ENCODE measurements around the gene KIF13A.
"Not testable (repeated sequence)": the region's sequence is repeated elsewhere in the genome, so short reads cannot be mapped to it uniquely, and the experiment has no call there.

Gene KIF13A

GRCh38 chr6:17900011-17900410, 87.4 kb downstream of the KIF13A start:
- DNase-seq (ENCODE audit: low read depth) = no peak

DNA sequence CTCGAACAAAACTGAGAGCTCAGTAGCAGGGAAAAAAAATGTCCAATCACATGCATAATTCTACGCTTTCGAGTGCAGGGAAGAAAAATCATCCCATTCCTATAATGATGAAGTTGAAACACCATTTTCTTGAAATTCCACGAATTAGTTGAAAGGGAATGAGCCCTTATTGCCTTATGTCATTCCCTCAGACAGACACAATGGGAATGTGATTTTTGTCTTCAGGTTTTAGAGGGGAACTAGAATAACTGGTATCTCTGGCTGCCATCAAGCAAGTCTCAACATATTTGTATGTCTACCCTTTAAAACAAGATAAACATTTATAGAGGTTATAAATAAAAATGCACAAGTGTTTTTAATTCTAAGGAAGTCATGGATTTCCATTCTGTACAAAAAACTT, 87.9 kb downstream of the KIF13A start:
- no peak for DNase-seq (ENCODE audit: low read depth)

DNA sequence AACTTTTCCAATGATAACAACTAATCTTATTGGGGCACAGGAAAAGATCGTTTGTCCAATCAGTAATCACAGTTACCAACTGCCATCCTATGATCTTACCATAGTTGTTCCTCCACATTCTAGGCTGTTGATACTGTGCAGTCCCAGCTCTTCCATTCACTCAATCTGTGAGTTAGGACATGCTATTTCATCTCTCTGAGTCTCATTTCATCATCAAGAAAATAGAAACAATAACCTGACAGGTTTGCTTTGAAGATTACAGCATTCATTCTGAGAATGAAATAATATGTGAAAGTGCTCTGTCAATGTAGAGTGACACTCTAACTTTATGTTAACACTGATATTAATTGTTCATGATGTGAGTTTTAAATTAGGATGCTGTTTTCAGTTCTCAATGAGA, 89.8 kb downstream of the KIF13A start:
- no peak for DNase-seq (ENCODE audit: low read depth)

- DNase-seq (ENCODE audit: low read depth) = no peak
Observed at GRCh38 chr6:17894905-17895304, 92.5 kb downstream of the KIF13A start.

DNA sequence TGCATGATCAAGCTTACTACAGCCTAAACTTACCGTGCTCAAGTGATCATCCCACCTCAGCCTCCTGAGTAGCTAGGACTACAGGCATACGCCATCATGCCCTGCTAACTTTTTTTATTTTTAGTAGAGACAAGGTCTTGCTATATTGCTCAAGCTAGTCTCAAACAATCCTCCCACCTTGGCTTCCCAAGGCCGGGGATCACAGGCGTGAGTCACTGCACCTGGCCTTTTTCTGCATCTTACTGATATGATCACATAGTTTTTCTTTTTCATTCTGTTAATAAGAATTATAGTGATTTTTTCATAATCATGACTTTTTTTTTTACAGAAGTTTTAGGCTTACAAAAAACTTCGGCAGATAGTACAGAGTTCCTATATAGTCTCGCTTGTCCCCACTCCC, 93.2 kb downstream of the KIF13A start:
- no peak for DNase-seq (ENCODE audit: low read depth)

DNA sequence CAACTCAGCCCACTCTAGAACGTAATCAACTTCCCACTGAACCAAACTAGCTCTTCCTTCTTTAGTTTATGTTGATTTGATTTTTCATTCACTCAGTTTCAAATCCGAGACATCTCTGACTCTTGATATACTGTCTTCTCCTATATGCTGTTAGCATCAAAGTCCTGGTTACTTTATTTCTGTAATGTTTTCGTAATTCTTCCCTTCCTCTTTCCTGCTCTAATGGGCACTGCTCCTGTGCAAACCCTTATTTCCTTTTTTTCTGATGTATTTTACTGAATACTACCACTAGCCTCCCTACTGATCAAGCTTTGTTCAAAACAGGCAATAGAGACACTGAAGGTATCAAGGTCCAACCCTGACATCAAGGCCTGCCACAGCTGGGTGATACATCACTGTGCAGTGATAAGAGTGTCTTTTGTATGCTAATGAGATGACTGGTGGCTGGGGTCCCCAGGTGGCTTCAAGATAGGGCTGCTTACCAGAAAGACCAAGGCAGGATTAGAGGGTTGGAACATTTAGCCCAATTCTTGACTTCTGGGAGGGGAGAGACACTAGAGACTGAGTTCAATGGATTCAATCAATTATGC, 95.2 kb downstream of the KIF13A start:
- DNase-seq (ENCODE audit: low read depth) = no peak

DNA sequence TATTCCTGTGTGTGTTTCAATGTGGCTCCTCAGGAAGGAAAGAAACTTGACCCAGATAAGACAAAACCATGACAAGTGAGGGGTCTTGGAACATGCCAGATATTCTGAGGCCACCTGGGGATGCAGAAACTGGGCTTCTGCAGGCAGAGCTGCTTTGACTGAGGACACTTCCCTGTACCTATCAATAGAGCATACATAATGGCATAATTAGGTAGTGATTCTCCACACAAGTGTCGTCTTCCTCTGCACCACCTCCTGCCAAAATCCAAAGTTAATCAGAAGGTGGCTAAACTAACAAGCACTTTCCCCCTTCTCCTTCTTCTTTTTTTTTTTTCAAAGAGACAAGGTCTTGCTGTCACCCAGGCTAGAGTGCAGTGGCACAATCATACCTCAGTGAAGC, 97.1 kb downstream of the KIF13A start:
- DNase-seq (ENCODE audit: low read depth) = no peak

DNA sequence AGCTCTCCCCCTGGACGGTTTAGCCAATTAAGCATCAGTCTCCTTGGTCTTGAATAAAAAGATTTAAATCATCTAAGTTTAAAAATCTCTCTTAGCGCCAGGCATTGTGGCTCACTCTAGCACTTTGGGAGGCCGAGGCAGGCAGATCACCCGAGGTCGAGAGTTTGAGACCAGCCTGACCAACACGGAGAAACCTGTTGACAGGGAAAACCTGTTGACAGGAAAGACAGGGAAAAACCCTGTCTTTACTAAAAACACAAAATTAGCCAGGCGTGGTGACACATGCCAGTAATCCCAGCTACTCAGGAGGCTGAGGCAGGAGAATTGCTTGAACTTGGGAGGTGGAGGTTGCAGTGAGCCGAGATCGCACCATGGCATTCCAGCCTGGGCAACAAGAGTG, 97.7 kb downstream of the KIF13A start:
- DNase-seq (ENCODE audit: low read depth) = not testable (repeated sequence)

DNA sequence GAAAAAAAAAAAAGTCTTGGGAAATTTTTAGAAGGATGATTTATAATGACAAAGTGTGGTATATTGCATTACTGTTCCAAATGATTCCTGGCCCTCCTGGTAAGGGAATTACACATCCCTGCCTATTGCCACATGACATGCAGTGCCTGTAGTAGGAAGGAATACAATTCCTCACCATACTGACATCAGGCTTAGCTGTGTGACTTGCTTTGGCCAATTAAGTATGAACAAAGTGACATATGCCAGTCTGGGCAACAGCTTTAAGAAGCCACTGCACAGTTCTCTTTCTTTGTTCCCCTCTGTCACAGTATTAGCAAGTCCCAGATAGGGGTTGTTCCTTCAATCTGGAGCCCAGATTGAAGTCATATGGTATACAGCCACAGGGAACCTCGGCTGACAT, 100.5 kb downstream of the KIF13A start:
- DNase-seq (ENCODE audit: low read depth) = peak; percentile 51

DNA sequence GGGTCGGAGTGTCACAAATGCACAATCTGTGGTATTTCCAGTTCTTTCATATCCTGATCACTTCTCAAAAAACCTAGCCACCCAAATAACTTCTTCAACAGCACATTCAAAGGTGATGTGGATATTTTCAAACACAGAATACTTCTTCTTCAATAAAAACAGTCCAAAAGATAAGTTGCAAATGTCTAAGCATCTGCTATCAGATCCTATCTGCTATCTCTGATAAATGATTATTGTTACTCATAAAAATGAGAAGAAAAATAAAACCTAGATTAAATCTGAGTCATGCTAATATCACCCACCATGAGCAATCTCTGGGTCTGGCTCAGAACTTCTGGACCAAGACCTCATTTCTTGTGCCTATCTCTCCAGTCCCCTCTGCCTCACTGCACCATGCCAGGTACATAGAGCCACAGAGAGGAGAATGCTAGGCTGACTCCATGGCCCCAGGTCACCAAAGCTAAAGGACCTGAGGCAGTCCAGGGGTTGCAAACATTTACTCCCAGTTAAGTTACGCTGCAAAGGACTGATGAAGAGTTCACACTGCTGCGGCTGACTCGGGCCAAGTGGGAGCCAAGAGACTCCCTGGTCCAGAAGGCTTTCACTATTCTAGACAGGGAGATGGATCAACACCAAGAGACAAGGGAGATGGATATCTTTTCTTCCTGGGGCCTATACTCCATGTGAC, 101.4 kb downstream of the KIF13A start:
- DNase-seq (ENCODE audit: low read depth) = peak; percentile 53

DNA sequence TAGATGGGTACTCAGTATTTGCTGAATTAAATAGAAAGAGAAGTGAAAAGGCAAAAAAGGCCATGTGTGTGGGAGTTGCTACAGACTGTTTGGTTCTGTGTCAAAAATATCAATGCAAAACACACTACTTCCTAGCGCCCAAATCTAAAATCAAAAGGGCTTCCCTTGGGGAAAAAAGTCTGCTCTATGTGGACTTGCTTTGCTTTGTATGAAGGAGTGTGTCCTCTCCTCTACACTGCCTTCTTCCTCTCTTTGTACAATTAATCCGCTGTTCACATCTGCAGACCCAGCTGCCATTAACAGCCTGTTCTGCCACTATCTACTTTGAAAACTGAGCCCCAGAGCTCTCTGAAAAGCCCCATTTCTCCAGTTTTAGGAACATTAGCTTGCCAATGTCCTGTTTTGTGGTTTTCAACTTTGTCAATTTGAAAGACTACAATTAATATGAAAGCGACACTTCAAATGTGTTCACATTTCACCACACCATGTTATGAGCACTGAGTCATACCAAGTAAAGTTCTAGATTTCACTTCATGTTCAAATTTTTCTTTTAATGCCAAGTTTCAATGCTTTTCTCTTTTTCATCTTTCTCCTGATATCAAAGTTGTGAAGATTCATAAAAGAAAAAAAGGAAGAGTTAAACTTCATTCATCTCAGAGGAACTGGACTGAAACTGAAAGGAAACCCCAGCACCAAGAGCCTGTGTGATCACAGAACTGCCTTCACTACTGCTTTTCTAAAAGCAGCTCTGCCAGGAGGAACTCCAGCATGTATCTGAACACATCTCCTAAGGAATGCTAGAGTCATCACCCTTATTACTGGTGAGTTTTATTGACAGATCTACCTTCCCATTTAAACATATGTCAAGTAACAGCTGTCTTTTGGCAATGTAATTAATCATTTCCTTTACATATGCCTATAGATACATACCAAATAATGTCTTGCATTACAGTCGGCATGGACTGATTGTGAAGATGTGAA, 102.6 kb downstream of the KIF13A start:
- DNase-seq (ENCODE audit: low read depth) = no peak

DNA sequence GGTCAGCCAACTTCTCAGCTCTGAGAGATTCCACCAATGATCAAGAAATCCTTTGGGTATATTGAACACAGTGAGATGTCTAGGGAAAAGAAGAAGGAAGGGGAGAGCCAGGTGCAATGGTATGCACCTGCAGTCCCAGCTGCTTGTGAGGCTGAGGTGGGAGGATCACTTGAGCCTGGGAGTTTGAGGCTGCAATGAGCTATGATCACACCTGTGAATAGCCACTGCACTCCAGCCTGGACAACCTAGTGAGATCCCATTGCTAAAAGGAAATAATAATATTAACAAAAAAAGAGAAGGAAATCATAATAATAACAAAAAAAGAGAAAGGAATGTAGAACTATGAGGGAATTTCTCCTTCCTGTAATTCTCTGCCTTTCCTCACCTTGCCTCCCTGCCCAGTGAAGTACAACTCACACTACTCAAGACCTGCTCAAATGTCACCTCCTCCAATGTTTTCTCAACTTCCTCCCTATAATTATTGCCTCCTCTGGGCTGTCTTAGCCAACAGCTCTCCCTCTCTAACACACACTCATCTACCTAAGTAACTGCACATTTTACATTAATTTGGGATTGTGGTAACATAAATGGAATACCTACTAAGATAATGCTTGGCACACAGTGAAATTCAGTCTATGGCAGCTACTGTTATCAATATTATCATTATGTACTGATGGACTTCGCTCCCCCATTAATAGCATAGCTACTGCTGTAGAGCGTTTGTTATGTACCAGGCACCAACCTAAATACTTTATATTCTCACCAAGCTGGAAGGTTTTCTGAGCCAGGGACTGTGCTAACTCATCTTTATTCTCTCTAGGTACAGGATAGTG, 103.6 kb downstream of the KIF13A start:
- no peak for DNase-seq (ENCODE audit: low read depth)

GRCh38 chr6:17881085-17881858, 106.2 kb downstream of the KIF13A start:
- DNase-seq (ENCODE audit: low read depth) = no peak

DNA sequence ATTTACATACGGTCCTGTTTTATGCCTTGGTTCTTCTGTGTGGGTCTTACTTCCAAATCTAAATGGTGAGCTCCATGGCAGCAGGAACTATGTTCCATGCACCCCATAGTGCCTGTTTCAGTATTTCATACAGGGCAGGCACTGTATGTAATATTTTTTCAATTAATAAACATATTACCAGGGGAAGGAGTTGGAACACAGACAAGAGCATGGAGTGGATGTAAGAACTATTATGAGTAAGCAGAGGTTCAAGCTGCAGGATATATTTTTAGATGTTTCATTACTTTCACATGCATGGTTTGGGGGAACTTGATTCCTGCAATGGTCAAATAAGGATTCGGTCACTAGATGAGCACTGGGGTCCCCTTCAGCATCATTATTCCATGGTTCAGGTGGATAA, 108.3 kb downstream of the KIF13A start:
- DNase-seq (ENCODE audit: low read depth) = no peak

GRCh38 chr6:17878734-17879133, 108.7 kb downstream of the KIF13A start:
- no peak for DNase-seq (ENCODE audit: low read depth)

DNA sequence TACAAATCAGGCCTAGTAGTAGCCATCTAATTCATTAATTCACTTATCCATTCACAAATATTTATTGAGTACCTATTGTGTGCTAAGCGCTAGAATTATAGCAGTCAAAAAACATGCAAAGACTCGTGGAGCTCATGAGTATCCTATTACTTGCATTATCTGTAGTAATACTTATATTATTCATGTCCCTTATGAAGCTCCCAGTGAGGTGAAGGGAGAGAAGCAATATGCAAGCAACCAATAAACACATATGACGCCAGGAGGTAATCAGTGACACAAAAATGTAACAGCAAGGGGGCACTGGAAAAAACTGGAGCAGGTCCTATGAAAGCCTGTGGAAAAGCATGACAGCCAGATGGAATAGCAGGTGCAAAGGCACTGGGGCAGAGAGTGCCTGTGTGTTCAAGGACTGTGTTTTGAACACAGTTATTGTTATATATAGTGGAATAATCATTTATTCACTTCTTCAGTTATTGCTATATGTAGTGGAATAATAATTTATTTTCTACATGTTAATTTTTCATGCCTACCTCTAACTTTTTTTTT, 109.5 kb downstream of the KIF13A start:
- DNase-seq (ENCODE audit: low read depth) = no peak

GRCh38 chr6:17877196-17877894, 110.1 kb downstream of the KIF13A start:
- peak; percentile 83 for DNase-seq (ENCODE audit: low read depth)

GRCh38 chr6:17874753-17875152, 112.7 kb downstream of the KIF13A start:
- no peak for DNase-seq (ENCODE audit: low read depth)

- DNase-seq (ENCODE audit: low read depth) = no peak
Observed at GRCh38 chr6:17872908-17873307, 114.5 kb downstream of the KIF13A start.

GRCh38 chr6:17871836-17872235, 115.6 kb downstream of the KIF13A start:
- no peak for DNase-seq (ENCODE audit: low read depth)

Data from ELR (cell line).